ENCODE measurements around the gene OR56A5.

The OR56A5 gene

DNA sequence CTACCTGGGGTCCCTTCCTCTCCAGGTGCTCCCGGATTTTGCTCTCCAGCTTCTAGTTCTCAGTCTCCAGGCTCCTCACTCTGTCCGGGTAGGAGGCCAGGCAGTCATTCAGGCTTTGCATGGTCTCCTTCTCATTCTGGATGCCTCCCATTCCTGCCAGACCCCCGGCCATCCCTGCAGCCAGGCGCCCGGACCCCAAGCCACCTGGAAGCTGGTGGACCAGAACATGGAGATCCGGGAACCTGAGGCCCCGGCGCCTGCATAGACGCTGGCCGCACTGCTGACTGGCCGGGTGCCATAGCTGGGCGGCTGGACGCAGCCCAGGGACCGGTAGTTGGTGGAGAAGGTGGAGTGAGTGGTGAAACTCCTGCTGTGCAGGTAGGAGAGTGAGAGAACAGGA is 26.5 kb upstream of the OR56A5 start:
- no peak for DNase-seq (ENCODE audit: low spot score)
- no peak overlapping the region for H3K27ac ChIP-seq
- TF ChIP-seq, protein P1, sequence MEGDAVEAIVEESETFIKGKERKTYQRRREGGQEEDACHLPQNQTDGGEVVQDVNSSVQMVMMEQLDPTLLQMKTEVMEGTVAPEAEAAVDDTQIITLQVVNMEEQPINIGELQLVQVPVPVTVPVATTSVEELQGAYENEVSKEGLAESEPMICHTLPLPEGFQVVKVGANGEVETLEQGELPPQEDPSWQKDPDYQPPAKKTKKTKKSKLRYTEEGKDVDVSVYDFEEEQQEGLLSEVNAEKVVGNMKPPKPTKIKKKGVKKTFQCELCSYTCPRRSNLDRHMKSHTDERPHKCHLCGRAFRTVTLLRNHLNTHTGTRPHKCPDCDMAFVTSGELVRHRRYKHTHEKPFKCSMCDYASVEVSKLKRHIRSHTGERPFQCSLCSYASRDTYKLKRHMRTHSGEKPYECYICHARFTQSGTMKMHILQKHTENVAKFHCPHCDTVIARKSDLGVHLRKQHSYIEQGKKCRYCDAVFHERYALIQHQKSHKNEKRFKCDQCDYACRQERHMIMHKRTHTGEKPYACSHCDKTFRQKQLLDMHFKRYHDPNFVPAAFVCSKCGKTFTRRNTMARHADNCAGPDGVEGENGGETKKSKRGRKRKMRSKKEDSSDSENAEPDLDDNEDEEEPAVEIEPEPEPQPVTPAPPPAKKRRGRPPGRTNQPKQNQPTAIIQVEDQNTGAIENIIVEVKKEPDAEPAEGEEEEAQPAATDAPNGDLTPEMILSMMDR (IDR thresholded peaks at IDR 0.05) = no peak
- no peak overlapping the region for H3K4me3 ChIP-seq

DNA sequence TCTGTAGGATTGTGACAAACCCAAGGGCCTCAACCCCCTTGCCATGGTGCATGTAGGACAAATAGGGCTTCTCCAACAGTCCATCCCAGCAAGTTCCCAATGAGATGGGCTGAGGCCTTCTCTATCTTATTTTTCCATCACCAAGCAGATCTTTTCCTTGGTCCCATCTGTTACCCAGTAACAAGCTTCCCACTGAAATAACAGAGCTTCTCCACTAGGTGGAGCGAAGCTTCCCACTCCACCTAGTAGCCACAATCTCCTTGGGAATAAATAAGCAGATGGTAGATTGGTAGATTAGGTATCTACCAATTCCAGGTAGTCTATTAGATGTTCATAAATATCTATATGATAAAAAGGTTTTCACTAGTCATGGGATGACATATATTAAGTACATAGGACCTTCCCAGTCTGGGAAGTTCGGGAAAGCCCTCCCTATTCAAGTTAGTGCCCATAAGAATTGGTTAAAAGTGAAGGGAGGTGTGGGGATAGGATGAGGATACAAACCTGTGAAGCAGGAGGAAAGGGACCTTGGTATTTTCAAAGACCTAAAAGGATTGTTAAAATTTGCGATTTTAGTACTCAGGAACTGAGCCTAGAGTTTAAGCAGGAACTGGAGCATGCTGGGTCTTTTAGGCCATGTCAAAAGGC is 24.4 kb upstream of the OR56A5 start:
- no peak for DNase-seq (ENCODE audit: low spot score)
- TF ChIP-seq, protein P1 (IDR thresholded peaks at IDR 0.05) = no peak
- no peak overlapping the region for H3K27ac ChIP-seq
- H3K4me3 ChIP-seq = no peak overlapping the region

DNA sequence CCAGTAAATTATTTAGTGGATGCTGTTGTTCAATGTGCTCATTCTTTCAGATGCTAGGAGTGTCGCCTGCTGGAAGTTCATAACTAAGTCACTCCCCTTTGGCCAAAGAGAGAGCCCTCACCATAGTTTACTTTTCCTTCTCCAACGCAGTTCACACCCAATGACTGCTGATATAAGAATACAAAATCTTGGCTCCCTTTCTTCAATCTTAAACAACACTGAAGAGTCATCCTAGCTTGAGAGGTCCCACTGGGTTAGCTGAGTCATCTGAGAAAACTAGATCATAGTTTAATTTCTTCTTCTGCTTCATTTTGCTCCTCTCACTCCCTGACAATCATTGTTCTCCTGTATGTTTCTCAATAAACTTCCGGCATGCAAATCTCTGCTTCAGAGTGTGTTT is 23.9 kb upstream of the OR56A5 start:
- H3K4me3 ChIP-seq = no peak overlapping the region
- DNase-seq (ENCODE audit: low spot score) = no peak
- H3K27ac ChIP-seq = no peak overlapping the region
- TF ChIP-seq, protein P1 (IDR thresholded peaks at IDR 0.05) = no peak

DNA sequence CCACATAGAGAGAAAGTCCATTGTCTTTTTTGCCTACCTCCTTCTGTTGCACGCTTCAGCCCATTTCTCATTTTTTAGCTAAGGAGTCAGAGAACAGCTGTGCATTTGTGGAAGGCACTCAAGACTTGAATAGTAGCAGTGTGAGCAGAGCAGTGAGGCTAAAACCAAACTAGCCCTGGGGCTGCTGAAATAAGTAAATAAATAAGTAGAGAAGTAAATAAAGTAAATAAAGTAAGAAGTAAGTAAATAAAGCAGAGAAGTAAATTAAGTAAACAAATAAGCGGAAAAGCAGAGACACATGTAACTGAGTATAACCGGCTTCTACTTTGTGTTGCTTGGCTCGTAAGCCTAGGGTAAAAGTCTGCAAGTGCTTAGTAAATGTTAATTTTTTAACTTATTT is 20.9 kb upstream of the OR56A5 start:
- TF ChIP-seq, protein P1 (IDR thresholded peaks at IDR 0.05) = no peak
- Histone ChIP-seq H3K27ac (no peak overlapping the region), H3K4me3 (no peak overlapping the region)
- DNase-seq (ENCODE audit: low spot score) = no peak

DNA sequence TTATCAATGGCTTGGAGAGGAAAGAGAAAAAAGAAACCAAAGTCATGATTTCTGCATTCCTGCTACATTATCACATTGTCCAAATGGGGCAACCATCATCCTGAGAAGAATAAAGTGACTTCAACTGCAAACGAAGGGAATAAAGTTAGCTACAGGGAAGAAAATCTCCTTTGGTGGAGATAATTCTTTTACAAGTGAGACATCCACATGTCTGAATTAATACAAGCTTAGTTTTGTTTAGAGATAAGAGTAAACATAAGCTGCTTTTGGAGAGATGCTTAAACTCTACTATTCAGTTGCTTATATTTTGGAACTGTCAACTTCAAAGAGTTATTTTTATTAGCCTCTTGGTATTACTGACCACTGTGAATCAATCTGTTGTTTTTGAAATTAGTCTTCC is 18.6 kb upstream of the OR56A5 start, which contains the start of gene OR52L1:
TSS of gene OR52L1 (minus strand) at position 101 of the 400 bp plus-strand sequence. CDS start at position 46, 55 bp downstream.
- no peak within 1 kb of the TSS for H3K4me3 ChIP-seq
- TF ChIP-seq, protein P1 (IDR thresholded peaks at IDR 0.05) = no peak
- DNase-seq (ENCODE audit: low spot score) = no peak
- H3K27ac ChIP-seq = no peak within 1 kb of the TSS

DNA sequence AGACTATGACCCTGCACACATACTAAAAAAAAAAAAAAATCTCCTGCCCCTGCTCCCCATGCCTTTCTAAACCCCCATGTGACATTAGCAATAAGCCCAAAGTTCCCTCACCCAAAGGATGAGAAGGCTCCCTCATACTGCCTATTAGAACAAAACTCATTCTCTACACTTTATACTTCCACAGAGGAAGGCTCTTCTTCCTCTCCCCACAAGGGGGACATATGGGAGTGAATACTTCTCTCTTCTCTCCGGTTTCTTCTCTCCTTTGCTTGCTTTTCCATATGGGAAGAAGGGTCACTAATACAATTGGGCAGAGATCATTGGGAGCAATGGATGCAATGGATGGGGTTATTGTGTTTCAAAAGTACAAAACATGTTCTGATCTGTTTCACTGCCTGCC is 15.1 kb upstream of the OR56A5 start:
- no peak overlapping the region for H3K27ac ChIP-seq
- DNase-seq (ENCODE audit: low spot score) = no peak
- TF ChIP-seq, protein P1 (IDR thresholded peaks at IDR 0.05) = no peak
- no peak overlapping the region for H3K4me3 ChIP-seq

DNA sequence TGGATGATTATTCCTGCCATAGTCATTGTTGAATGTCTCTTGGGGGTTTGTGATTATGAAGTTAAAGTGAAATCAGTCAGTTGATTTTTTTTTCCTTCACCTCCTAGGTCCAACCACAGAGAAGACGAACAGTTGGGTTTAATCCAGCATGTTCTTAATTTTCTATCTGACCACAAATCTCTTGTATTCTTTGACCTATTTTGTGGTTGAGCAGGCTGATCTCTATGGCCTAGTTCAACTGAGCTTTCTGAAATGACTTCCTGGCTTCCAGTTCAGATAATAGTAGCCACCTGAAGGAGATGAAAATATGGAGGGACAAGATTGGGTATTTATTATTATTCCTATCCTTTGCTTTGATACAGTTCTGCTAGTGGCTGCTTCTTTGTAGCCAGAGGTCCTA is 5.2 kb upstream of the OR56A5 start:
- TF ChIP-seq, protein P1 (IDR thresholded peaks at IDR 0.05) = no peak
- DNase-seq (ENCODE audit: low spot score) = no peak
- H3K4me3 ChIP-seq = no peak overlapping the region
- no peak overlapping the region for H3K27ac ChIP-seq
